NCI-H128 (cell line): ENCODE data around the gene TBCD.
"Not testable (repeated sequence)": the region's sequence is repeated elsewhere in the genome, so short reads cannot be mapped to it uniquely, and the experiment has no call there.

Experiments
- DNase-seq: peaks from one replicate; lab custom pipeline; 2025; ENCODE audit not compliant: unreplicated experiment; lab: John Stamatoyannopoulos, UW

Gene TBCD

DNA sequence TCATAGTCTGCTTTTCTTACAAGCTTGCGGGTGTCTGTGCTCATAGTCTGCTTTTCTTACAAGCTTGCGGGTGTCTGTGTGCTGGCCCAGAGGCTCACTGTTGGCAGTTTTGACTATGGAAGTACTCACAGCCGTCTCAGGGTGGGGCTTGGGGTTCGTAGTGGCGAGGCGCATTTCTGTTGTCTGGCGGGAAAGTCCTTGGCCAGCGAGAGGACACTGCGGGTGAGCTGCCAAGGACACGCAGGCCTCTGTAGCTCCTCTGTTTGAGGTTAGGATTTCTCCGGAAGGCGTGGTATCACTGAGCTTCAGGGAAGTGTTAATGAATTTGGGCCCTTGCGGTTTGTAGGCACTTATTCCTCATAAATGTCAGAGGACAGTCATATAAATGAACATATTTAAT, 13.5 kb downstream of the TBCD start:
- DNase-seq: no peak

DNA sequence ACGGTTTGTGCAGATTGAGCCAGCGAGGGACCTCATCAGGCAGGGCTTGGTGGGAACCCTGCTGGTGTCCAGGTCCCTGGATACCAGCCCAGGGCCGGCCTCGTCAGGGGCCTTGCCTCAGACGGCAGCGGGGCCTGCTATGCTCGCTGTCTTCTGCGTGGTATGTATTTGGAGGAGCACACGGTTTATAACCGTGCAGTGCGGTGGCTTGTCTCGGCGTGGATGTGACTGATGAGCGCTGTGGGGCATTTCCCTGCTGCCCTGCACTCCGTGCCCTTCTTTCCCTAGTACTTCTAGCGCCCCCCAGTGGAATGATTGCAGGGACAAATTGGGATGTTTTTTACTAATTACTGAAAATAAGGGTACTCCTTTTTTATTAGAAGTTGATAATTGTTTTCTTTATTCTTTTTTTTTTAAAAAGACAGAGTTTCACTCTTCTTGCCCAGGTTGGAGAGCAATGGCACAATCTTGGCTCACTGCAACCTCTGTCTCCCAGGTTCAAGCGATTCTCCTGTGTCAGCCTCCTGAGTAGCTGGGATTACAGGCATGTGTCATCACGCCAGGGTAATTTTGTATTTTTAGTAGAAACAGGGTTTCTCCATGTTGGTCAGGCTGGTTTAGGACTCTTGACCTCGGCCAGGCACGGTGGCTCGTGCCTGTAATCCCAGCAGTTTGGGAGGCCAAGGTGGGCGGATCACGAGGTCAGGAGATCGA, 15.3 kb downstream of the TBCD start:
- peak; percentile 19 for DNase-seq

- no peak for DNase-seq
Observed at GRCh38 chr17:82769041-82769440, 17.2 kb downstream of the TBCD start.

DNA sequence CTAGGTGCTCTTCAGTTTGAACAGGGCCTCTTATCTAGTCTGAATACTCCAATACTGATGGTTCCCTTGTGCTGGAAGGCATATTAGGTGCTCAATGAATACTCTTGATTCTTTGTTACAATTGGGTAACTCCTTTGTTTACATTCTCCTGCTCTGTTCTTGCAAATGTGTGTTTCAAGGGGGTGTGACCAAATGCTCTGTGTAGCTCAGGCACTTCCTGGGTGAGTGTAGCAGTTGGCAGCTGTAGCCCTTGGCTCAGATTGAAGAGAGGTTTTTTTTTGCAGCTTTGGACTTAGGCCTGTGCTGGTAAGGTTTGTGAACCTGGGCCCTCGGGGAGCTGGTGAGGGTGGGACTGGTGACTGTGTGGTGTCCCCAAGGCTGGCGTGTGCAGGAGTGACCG, 20.2 kb downstream of the TBCD start:
- no peak for DNase-seq

DNA sequence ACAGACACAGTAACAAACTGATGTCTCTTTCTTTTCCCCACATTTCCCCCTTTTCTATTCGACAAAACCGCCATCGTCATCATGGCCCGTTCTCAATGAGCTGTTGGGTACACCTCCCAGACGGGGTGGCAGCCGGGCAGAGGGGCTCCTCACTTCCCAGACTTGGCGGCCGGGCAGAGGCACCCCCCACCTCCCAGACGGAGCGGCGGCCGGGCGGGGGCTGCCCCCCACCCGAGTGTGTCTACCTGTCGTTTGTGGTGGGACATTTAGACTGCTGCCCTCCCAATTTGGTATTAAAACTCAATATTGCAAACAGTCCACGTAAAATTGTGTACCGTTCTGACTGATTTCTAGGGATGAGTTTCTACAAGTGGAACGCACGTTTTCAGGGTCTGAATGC, 22.6 kb downstream of the TBCD start:
- DNase-seq: not testable (repeated sequence)

- peak; percentile 41 for DNase-seq
Observed at GRCh38 chr17:82775001-82775823, 23.3 kb downstream of the TBCD start.

DNA sequence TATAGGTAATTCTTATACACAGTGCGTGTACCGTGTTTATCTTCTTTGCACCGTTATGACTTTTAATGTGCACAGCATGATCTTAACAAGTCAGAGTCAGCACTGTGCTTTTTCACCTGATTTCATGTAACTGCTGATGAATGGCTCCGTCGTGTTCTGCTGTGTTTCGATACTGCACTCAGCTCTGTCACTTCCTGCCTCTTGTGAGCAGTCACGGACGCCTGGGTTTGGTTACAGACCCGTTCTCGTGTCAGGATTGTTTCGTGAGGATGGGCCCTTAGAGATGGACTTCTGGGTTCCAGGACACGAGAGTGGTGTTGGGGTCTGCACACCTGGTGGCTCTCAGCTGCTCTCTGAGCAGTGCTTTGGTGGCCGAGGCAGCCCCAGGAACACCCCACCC, 24.6 kb downstream of the TBCD start:
- DNase-seq: no peak

- not testable (repeated sequence) for DNase-seq
Observed at GRCh38 chr17:82777778-82778375, 26.0 kb downstream of the TBCD start.

DNA sequence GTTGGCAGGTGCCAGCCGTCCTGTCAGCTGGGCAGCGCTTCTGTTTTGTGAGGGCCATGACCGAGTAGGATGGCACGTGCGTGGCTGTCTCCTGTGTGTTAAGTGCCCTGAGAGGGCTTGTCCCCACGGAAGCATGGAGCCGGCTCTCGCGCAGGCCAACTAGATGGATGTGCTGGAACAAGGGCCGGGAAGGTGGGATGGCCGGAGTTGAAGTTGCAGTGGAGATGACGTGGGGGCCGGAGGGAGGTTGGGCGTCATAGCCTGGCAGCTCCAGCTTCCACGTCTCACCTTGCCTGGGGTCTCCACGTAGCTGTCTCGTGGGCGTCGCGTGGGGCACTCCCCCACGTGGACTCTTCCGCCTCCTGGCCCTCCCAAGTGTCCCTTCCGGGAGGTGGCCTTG, 27.7 kb downstream of the TBCD start:
- DNase-seq: no peak

DNA sequence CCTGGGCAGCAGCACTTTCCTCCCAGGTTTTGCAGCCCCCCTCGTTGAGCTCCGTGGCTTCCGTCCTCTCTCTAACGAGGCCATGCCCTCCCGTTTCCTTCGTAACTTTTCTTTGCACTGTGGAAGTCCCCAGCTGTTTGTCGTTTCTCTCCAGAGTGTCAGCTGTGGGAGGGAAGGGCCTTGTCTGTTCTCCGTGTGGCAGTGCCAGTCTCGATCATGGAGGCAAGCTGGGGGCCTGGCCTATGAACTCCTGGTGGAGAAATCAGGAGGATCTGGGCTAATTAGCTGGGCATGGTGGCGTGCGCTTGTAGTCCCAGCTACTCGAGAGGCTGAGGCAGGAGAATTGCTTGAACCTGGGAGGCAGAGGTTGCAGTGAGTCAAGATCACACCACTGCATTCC, 28.3 kb downstream of the TBCD start:
- no peak for DNase-seq

- no peak for DNase-seq
Observed at GRCh38 chr17:82780971-82781893, 29.4 kb downstream of the TBCD start.

GRCh38 chr17:82781894-82782274, 30.0 kb downstream of the TBCD start:
- DNase-seq: peak; percentile 64

- DNase-seq: no peak
Observed at GRCh38 chr17:82782657-82783207, 30.9 kb downstream of the TBCD start.

DNA sequence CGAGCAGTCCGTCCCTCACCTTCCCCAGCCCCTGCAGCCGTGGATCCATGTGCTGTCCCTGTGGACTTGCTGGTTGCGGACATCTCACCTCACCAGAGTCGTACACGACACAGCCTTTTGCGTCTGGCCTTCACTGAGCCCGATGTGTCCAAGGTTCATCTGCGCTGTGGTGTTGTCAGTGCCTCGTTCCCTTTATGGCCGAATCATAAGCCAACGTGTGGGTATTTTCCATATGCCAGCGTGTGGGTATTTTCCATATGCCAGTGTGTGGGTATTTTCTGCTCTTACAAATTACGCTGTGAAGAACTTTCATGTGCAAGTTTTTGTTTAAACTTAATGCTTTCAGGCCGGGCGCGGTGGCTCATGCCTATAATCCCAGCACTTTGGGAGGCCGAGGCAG, 31.6 kb downstream of the TBCD start:
- no peak for DNase-seq

DNA sequence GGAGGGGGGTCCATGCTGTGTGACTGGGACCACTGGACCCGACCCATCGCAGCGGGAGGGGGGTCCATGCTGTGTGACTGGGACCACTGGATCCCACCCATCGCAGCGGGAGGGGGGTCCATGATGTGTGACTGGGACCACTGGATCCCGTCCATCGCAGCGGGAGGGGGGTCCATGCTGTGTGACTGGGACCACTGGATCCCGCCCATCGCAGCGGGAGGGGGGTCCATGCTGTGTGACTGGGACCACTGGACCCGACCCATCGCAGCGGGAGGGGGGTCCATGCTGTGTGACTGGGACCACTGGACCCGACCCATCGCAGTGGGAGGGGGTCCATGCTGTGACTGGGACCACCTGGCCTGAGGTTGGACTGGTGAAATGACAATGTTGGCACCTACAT, 33.7 kb downstream of the TBCD start:
- DNase-seq: not testable (repeated sequence)

DNA sequence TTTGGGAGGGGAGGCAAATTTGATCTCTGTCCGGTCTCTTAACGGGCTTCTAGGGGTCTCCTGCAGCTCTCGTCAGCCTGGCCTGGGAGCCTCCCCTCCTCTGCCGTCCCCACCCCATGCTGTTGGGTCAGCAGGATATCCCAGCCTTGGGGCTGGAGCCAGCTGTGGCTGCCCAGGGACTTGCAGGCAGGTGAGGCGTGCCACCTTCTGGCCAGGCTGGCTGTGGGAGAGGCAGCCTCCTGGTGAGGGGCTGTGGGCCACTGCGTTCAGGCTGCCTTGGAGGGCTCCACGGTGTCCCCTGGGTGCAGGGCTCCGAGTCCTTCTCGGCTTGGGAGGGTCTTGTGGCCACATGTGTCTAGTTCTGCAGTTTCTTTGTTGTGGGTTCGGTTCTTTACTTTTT, 34.6 kb downstream of the TBCD start:
- no peak for DNase-seq

GRCh38 chr17:82787081-82787848, 35.4 kb downstream of the TBCD start:
- DNase-seq: peak; percentile 61

DNA sequence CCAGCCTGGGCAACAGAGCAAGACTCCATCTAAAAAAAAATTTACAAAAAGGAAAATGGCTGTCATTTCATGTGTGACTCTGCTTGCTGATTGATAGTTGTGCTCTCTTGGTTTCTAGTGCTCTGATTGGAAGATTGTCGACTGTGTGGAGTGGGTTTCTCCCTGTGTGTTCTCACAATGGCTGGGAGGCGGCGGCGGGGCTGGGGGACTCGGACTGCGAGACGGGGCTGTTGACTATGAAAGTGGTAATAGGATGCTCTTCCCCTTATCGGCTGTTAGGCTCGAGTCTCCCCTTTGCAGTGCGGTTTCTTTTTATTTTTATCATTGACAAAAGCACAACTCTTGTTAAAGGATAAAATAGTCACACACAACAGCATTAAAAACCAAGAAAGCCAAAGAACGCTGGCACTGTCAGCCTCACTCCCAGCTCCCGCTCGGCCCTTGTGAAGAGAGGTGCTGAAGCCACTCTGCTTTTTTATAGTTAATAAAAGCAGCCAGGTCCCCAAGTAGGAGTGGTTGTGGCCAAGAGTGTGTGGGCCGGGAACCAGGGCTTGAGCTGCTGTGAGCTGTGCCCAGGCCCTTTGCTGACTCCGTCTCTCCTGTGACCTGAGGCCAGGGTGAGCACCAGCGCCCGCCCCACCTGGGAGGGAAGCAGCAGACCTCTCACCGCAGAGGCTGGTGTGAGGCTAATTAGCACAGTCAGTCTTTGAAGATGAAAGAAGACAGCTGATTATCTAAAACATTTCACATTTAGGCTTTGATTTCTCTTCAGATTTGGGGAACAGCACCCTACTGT, 36.5 kb downstream of the TBCD start:
- DNase-seq: no peak

- no peak for DNase-seq
Observed at GRCh38 chr17:82789051-82789592, 37.3 kb downstream of the TBCD start.
